ENCODE data around the gene E2F6.

The E2F6 gene

GRCh38 chr2:11456251-11456650, 9.7 kb downstream of the E2F6 start:
- Histone ChIP-seq H3K36me3 (replicated peaks) (peaks cover 19% of the 10 kb centered on the region), H3K27me3 (replicated peaks) (no peaks in the 10 kb centered on the region), H3K4me3 (ENCODE audit: low read depth, low read length) (no peak overlapping the region), H3K27ac (no peak overlapping the region)
- TF ChIP-seq CTCF (IDR thresholded peaks at IDR 0.05; ENCODE audit: low read depth, low read length, missing control alignments), result no peak
- in situ Hi-C loops (cut with HindIII; ENCODE audit: low pct_ligation_motif_present, low sequenced_read_pairs), result loop anchor here (25.0 kb wide), 1 partner anchor 319 kb away; a partner anchor contains a TSS
- DNase-seq, result no peak

- Histone ChIP-seq H3K27ac (no peak overlapping the region), H3K27me3 (replicated peaks) (no peaks in the 10 kb centered on the region), H3K4me3 (ENCODE audit: low read depth, low read length) (no peak overlapping the region), H3K36me3 (replicated peaks) (peaks cover 23% of the 10 kb centered on the region)
- in situ Hi-C loops (cut with HindIII; ENCODE audit: low pct_ligation_motif_present, low sequenced_read_pairs), result loop anchor here (25.0 kb wide), 1 partner anchor 318 kb away; a partner anchor contains a TSS
- DNase-seq, result no peak
- TF ChIP-seq CTCF (IDR thresholded peaks at IDR 0.05; ENCODE audit: low read depth, low read length, missing control alignments), result no peak
Measured at GRCh38 chr2:11454824-11455223, 11.1 kb downstream of the E2F6 start.

DNA sequence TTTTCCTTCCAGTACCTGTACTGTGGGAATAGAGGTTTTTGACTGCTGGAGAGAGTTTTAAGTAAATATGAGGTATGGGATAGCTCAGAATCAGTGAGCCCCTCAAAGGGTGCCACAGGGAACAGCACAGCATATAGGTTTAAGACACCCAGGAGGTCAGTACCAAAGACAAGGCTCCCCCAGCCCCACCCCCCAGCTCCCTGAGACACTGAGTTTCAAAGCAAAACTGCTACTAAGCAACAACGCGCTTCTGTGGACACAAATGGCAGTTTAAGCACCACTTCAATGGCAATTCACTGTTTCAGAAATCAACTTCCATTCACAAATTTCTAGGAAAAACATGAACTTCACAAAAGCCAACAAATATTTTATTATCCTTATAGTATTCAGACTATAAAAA, 15.2 kb downstream of the E2F6 start:
- Histone ChIP-seq H3K36me3 (replicated peaks) (peaks cover 33% of the 10 kb centered on the region), H3K27ac (no peak overlapping the region), H3K27me3 (replicated peaks) (no peaks in the 10 kb centered on the region), H3K4me3 (ENCODE audit: low read depth, low read length) (no peak overlapping the region)
- no peak for DNase-seq
- TF ChIP-seq CTCF (IDR thresholded peaks at IDR 0.05; ENCODE audit: low read depth, low read length, missing control alignments), result no peak
- in situ Hi-C loops (cut with HindIII; ENCODE audit: low pct_ligation_motif_present, low sequenced_read_pairs), result loop anchor here (25.0 kb wide), 1 partner anchor 313 kb away; a partner anchor contains a TSS

DNA sequence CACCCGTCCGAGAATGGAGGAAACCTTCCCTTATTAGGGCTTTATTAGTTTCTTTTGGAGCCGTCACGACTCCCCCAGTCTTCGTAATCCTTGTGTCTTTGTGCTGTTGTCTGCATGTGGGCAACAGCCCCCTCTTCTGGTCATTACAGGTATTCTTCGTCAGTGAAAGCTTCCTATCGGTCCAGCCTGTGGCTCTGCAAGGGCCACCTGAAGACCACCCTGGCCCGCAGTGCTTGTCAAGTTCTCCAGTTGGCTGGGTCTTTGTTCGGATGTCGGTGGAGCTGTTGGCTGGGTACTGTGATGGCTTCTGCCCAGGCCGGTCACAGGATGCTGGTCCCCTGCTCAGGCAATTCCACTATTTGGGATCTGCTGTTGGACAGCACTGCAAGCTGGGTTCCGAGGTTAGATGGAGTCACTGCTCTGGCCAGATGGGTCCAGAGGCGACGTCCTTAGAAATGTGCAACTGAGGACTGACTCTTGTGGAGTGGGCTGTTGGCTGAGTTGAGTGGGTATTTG, 19.2 kb downstream of the E2F6 start:
- TF ChIP-seq CTCF (IDR thresholded peaks at IDR 0.05; ENCODE audit: low read depth, low read length, missing control alignments), result peak; percentile 87
- Histone ChIP-seq H3K27ac (no peak overlapping the region), H3K27me3 (replicated peaks) (no peaks in the 10 kb centered on the region), H3K36me3 (replicated peaks) (peaks cover 31% of the 10 kb centered on the region), H3K4me3 (ENCODE audit: low read depth, low read length) (no peak overlapping the region)
- in situ Hi-C loops (cut with HindIII; ENCODE audit: low pct_ligation_motif_present, low sequenced_read_pairs), result no loop called here
- DNase-seq, result peak; percentile 69

DNA sequence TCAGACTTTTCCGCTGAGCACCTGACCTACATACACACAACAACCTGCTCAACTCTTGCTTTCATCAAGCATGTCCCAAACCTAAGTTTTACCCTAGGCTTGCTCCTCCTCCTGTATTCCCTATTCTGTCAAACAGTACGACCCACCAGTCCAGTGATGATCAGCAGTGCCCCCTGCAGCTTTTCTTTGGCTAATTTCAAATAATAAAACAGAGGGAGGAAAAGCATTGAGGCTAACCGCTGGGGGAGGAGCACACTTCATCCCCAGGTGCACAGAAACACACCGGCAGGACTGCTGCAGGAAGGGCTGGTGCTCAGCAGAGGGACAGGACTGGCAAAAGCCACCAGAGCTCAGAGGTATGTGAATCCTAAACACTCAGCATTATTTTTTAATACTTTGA, 21.2 kb downstream of the E2F6 start:
- DNase-seq, result no peak
- in situ Hi-C loops (cut with HindIII; ENCODE audit: low pct_ligation_motif_present, low sequenced_read_pairs), result no loop called here
- peaks cover 31% of the 10 kb centered on the region for H3K36me3 ChIP-seq (replicated peaks)

More for the DNA sequence above, 21.2 kb downstream of the E2F6 start:
- Histone ChIP-seq H3K4me3 (ENCODE audit: low read depth, low read length) (no peak overlapping the region), H3K27me3 (replicated peaks) (no peaks in the 10 kb centered on the region), H3K27ac (no peak overlapping the region)
- TF ChIP-seq CTCF (IDR thresholded peaks at IDR 0.05; ENCODE audit: low read depth, low read length, missing control alignments), result peak; percentile 24
